ENCODE results near the gene ADRA2C.

ADRA2C gene

DNA sequence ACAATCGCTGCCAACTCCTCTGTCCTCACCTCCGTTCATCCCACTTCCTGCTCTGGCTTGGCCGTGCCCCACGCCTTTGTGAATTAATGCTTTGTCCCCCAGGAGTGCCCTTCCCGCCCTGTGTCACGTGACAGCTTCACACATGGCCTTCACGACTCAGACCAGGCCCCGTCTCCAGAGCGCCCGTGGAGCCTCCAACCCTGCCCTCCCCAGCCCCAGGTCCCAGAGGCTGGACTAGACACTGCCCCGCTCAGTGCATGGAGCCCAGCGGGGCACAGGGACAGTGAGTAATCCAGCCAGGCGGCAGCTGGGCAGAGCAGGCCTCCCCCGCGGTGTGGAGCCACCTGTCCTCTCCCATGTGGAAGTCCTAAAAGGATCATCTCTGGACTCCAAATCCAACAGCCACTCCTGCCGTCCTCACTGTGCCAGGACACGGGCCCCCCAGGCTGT, 7.4 kb downstream of the ADRA2C start:
- no peak overlapping the region for H3K4me3 ChIP-seq (ENCODE audit: low read depth in 1 of 5, low read length in 5 of 5)
- H3K27me3 ChIP-seq (ENCODE audit: control insufficient read depth in 5 of 5, insufficient read depth in 4 of 5, low read length in 5 of 5) = peaks cover 52 to 66% (median 53%) of the 10 kb centered on the region in 5 donors
- H3K36me3 ChIP-seq (ENCODE audit: control insufficient read depth in 5 of 5, insufficient read depth in 5 of 5, low read length in 5 of 5) = no peaks in the 10 kb centered on the region
- H3K9ac ChIP-seq (ENCODE audit: low read length in 5 of 5) = no peak overlapping the region
- no peak overlapping the region for H3K27ac ChIP-seq (ENCODE audit: low read depth, low read length)
- no peaks in the 10 kb centered on the region for H3K4me1 ChIP-seq (ENCODE audit: control insufficient read depth in 5 of 5, insufficient read depth in 5 of 5, low read length in 5 of 5)
- H3K9me3 ChIP-seq (ENCODE audit: control insufficient read depth in 5 of 5, low read length in 5 of 5) = peaks cover 0 to 5% (median 4%) of the 10 kb centered on the region in 5 donors

DNA sequence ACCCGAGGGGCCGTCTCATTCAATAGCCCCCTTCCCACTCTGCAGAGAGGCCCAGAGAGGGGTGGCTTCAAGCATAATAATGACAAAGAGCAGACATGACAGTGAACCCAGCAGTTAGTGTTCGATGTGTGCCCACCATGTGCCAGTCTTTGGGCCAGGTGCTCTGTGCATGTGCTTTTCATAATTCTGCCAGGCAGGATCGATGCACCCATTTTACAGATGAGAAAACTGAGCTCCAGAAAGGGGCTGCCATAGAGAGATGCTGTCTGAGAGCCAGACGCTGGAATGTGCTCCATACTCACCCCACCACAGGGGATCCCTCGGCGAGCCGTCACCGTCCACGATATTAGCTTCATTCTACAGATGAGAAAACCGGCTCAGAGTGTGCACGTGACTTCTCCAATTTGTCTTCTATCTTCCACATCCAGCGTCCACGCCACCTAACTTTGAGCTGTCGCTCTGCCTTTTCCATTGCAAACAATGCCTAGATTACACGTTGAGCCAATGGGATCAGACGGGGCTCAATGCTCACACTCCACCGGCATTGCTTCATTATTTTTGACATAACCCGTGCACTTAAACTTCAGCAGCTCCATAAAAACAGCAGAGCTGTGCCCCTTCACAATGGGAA, 8.2 kb downstream of the ADRA2C start:
- no peak overlapping the region for H3K9ac ChIP-seq (ENCODE audit: low read length in 5 of 5)
- H3K4me3 ChIP-seq (ENCODE audit: low read depth in 1 of 5, low read length in 5 of 5) = no peak overlapping the region
- H3K9me3 ChIP-seq (ENCODE audit: control insufficient read depth in 5 of 5, low read length in 5 of 5) = peaks cover 0 to 6% (median 5%) of the 10 kb centered on the region in 5 donors
- H3K27me3 ChIP-seq (ENCODE audit: control insufficient read depth in 5 of 5, insufficient read depth in 4 of 5, low read length in 5 of 5) = peaks cover 44 to 60% (median 45%) of the 10 kb centered on the region in 5 donors
- no peak overlapping the region for H3K27ac ChIP-seq (ENCODE audit: low read depth, low read length)
- no peaks in the 10 kb centered on the region for H3K36me3 ChIP-seq (ENCODE audit: control insufficient read depth in 5 of 5, insufficient read depth in 5 of 5, low read length in 5 of 5)
- no peaks in the 10 kb centered on the region for H3K4me1 ChIP-seq (ENCODE audit: control insufficient read depth in 5 of 5, insufficient read depth in 5 of 5, low read length in 5 of 5)

DNA sequence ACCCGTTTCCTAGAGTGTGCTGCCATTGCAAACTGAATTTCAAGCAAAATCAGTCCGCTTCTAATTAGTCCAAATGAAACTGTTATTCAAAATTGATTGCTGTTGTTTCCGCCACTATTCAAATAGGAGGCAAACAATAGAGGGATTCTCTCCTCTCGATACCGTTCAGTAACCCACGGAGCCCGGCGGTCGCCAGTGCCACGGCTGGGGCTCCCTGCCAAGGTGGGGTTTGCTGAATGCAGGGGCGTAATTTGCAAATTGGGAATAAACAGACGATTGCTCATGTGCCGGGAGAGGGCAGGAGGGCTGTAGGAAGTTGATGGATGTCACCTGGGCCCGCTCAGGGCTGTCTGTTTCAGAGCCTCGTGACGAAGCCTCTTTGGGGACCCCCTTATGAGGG, 8.8 kb downstream of the ADRA2C start:
- H3K4me3 ChIP-seq (ENCODE audit: low read depth in 1 of 5, low read length in 5 of 5) = no peak overlapping the region
- H3K4me1 ChIP-seq (ENCODE audit: control insufficient read depth in 5 of 5, insufficient read depth in 5 of 5, low read length in 5 of 5) = no peaks in the 10 kb centered on the region
- H3K27me3 ChIP-seq (ENCODE audit: control insufficient read depth in 5 of 5, insufficient read depth in 4 of 5, low read length in 5 of 5) = peaks cover 38 to 55% (median 43%) of the 10 kb centered on the region in 5 donors
- no peak overlapping the region for H3K27ac ChIP-seq (ENCODE audit: low read depth, low read length)
- H3K36me3 ChIP-seq (ENCODE audit: control insufficient read depth in 5 of 5, insufficient read depth in 5 of 5, low read length in 5 of 5) = no peaks in the 10 kb centered on the region
- peaks cover 0 to 6% (median 5%) of the 10 kb centered on the region in 5 donors for H3K9me3 ChIP-seq (ENCODE audit: control insufficient read depth in 5 of 5, low read length in 5 of 5)
- no peak overlapping the region for H3K9ac ChIP-seq (ENCODE audit: low read length in 5 of 5)

DNA sequence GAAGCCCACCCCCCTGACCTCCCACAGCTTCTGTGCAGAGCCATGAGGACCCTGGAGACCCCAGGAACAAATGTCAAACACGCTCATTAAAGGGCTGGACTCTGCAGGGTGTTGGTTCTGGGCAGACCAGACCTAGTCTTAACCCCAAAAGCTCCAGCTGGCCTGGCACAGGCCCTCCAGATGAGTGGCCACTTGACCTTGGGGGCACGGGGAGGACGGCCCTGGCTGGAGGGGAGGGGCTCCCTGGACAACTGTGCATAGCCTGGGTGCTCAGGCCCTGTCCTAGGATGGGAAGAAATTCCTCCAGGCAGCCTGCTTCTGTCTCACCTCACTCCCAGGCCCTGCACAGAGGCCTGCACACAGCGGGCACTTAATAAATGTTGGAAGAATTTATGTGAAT, 9.4 kb downstream of the ADRA2C start:
- Histone ChIP-seq H3K27me3 (ENCODE audit: control insufficient read depth in 5 of 5, insufficient read depth in 4 of 5, low read length in 5 of 5) (peaks cover 33 to 49% (median 37%) of the 10 kb centered on the region in 5 donors), H3K4me3 (ENCODE audit: low read depth in 1 of 5, low read length in 5 of 5) (no peak overlapping the region), H3K4me1 (ENCODE audit: control insufficient read depth in 5 of 5, insufficient read depth in 5 of 5, low read length in 5 of 5) (no peaks in the 10 kb centered on the region), H3K36me3 (ENCODE audit: control insufficient read depth in 5 of 5, insufficient read depth in 5 of 5, low read length in 5 of 5) (no peaks in the 10 kb centered on the region), H3K9ac (ENCODE audit: low read length in 5 of 5) (no peak overlapping the region), H3K27ac (ENCODE audit: low read depth, low read length) (no peak overlapping the region), H3K9me3 (ENCODE audit: control insufficient read depth in 5 of 5, low read length in 5 of 5) (peaks cover 0 to 6% (median 5%) of the 10 kb centered on the region in 5 donors)

DNA sequence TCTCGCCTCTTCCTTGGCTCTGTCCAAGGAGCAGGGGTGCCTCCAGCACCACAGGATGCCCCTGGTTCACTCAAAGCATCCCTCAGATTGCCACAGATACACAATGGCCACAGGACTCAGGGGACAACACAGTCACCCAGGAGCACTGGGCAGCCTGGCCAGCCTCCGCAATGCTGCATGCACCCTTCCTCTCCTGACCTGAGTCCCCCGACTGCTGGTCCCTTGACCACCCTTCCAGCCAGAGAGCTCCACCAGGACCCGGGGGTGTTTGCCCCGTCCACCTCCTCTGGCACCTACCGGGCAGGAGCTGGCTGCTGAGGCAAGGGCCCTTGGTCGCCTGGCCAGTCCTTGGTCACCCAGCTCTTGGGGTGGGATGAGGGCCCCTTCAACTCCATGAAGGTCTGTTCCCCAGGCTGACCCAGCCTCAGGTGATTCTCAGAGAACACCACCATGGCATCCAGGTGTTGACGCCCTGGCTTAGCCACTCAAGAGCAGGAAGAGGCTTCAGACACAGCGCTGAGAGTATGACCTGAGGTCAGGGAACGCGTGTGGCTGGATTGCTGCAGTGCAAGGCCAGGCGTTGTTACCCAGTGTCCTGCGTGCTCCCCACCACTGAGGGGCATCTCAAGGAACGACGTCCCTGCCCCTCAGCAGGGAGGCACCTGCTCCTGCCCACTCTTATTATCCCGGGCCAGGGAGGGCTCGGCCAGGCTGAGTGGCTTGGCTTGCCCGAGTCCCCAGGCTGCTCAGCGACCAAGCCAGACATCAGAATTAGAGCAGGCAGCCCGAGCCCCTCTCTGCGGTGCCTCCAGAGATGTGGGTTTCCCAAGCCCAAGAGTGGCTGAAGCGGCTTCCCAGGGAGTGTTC, 10.2 kb downstream of the ADRA2C start:
- H3K9ac ChIP-seq (ENCODE audit: low read length in 5 of 5) = no peak overlapping the region
- no peak overlapping the region for H3K27ac ChIP-seq (ENCODE audit: low read depth, low read length)
- H3K4me3 ChIP-seq (ENCODE audit: low read depth in 1 of 5, low read length in 5 of 5) = no peak overlapping the region
- peaks cover 0 to 8% (median 5%) of the 10 kb centered on the region in 5 donors for H3K9me3 ChIP-seq (ENCODE audit: control insufficient read depth in 5 of 5, low read length in 5 of 5)
- H3K36me3 ChIP-seq (ENCODE audit: control insufficient read depth in 5 of 5, insufficient read depth in 5 of 5, low read length in 5 of 5) = no peaks in the 10 kb centered on the region
- H3K27me3 ChIP-seq (ENCODE audit: control insufficient read depth in 5 of 5, insufficient read depth in 4 of 5, low read length in 5 of 5) = peaks cover 24 to 41% (median 30%) of the 10 kb centered on the region in 5 donors
- no peaks in the 10 kb centered on the region for H3K4me1 ChIP-seq (ENCODE audit: control insufficient read depth in 5 of 5, insufficient read depth in 5 of 5, low read length in 5 of 5)

DNA sequence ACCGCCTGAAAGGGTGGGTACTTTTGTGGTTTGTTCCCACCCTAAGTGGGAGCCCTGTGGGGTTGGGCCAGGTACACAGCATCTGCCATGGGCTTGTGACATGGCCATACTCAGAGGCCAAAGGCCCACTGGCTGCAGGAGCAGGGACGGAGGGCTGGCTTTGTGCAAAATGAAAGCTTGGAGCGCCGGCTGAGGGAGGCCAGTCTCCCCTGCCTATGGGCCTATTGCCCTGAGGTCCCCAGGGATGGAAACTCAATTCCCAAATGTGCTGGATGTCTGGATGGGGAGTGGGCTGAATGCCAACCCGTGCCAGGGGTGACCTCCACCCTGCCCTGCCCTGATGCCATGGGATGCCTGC, 10.8 kb downstream of the ADRA2C start:
- Histone ChIP-seq H3K36me3 (ENCODE audit: control insufficient read depth in 5 of 5, insufficient read depth in 5 of 5, low read length in 5 of 5) (no peaks in the 10 kb centered on the region), H3K27me3 (ENCODE audit: control insufficient read depth in 5 of 5, insufficient read depth in 4 of 5, low read length in 5 of 5) (peaks cover 20 to 38% (median 30%) of the 10 kb centered on the region in 5 donors), H3K9ac (ENCODE audit: low read length in 5 of 5) (no peak overlapping the region), H3K27ac (ENCODE audit: low read depth, low read length) (no peak overlapping the region), H3K4me3 (ENCODE audit: low read depth in 1 of 5, low read length in 5 of 5) (no peak overlapping the region), H3K9me3 (ENCODE audit: control insufficient read depth in 5 of 5, low read length in 5 of 5) (peaks cover 0 to 11% (median 5%) of the 10 kb centered on the region in 5 donors), H3K4me1 (ENCODE audit: control insufficient read depth in 5 of 5, insufficient read depth in 5 of 5, low read length in 5 of 5) (no peaks in the 10 kb centered on the region)

DNA sequence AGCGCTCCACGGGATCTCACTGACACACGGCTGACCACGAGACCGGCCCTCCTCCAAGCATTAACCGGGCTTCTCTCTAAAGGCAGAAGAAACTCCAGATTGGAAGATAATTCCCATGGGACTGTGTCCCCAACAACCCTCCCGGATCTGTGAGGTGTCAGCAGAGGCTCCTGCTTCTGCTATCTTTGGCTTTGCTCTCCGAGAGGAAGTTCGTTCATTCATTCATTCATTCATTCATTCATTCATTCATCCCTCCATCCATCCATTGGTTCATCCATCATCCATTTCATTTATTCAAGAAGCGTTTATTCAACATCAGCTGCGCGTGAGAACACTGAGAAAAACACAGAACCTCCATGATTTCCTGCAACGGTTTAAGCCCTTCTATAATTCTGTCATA, 11.5 kb downstream of the ADRA2C start:
- Histone ChIP-seq H3K27me3 (ENCODE audit: control insufficient read depth in 5 of 5, insufficient read depth in 4 of 5, low read length in 5 of 5) (peaks cover 16 to 38% (median 32%) of the 10 kb centered on the region in 5 donors), H3K36me3 (ENCODE audit: control insufficient read depth in 5 of 5, insufficient read depth in 5 of 5, low read length in 5 of 5) (no peaks in the 10 kb centered on the region), H3K9ac (ENCODE audit: low read length in 5 of 5) (no peak overlapping the region), H3K4me1 (ENCODE audit: control insufficient read depth in 5 of 5, insufficient read depth in 5 of 5, low read length in 5 of 5) (no peaks in the 10 kb centered on the region), H3K9me3 (ENCODE audit: control insufficient read depth in 5 of 5, low read length in 5 of 5) (peaks cover 0 to 11% (median 5%) of the 10 kb centered on the region in 5 donors), H3K4me3 (ENCODE audit: low read depth in 1 of 5, low read length in 5 of 5) (no peak overlapping the region), H3K27ac (ENCODE audit: low read depth, low read length) (no peak overlapping the region)

DNA sequence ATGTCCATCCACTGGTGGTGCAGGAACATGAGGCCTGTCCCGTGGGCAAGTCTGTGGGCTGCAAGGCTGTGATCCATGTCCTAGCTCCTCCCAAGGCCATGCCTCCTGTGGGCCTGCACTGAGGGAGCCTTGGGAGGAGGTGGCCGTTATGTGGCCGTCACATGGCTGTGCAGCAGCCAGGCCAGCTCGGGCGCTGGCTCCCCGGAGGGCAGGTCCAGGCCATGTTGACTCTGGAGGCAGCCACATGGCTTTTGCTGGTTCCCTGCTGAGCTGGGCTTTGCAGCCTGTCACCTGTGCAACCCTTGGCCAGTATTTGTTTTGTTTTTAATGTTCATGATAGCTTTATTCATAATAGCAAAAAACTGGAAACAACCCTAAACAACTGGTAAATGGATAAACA, 13.3 kb downstream of the ADRA2C start:
- H3K9me3 ChIP-seq (ENCODE audit: control insufficient read depth in 5 of 5, low read length in 5 of 5) = peaks cover 0 to 11% (median 5%) of the 10 kb centered on the region in 5 donors
- peaks cover 20 to 37% (median 28%) of the 10 kb centered on the region in 5 donors for H3K27me3 ChIP-seq (ENCODE audit: control insufficient read depth in 5 of 5, insufficient read depth in 4 of 5, low read length in 5 of 5)
- H3K27ac ChIP-seq (ENCODE audit: low read depth, low read length) = no peak overlapping the region
- H3K4me1 ChIP-seq (ENCODE audit: control insufficient read depth in 5 of 5, insufficient read depth in 5 of 5, low read length in 5 of 5) = no peaks in the 10 kb centered on the region
- no peaks in the 10 kb centered on the region for H3K36me3 ChIP-seq (ENCODE audit: control insufficient read depth in 5 of 5, insufficient read depth in 5 of 5, low read length in 5 of 5)
- H3K9ac ChIP-seq (ENCODE audit: low read length in 5 of 5) = no peak overlapping the region
- no peak overlapping the region for H3K4me3 ChIP-seq (ENCODE audit: low read depth in 1 of 5, low read length in 5 of 5)

DNA sequence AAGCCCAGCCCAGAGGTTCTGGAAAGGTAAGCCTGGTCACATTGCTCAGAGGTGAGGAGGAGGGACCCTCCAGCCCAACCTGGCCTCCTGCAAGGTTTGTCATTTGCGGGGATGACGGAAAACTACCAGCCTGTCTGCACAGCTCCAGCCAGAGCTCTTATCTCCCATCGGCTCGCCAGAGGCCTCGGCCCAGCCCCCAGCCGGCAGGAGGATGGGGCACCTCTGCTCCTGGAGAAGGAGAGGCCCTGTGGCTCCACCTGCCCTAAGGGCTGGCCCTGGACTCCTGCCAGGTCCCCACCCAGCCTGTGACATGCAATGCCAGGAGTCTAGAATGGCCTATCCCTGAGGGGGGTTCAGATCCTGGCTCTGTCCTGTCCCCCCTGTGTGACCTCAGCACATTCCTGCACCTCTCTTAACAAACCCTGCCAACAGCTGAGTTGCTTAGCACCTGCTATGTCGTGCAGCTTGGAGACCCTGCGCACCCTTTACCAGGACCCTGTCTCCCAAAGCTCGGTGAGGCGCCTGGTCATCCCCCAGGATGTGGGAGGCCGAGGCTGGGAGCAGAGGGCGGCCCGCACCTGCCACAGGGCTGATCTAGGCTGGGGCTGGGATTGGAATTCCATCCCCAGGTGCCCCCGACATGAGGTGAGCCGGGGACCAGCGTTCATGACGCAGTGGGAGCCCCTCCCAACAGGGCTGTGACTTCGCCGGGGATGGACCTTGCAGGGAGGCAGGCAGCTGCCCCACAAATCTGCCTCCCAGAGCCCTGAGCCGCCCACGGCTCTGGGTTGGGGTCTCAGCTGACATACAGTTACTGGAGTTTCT, 14.4 kb downstream of the ADRA2C start:
- H3K27me3 ChIP-seq (ENCODE audit: control insufficient read depth in 5 of 5, insufficient read depth in 4 of 5, low read length in 5 of 5) = peaks cover 17 to 36% (median 29%) of the 10 kb centered on the region in 5 donors
- no peak overlapping the region for H3K27ac ChIP-seq (ENCODE audit: low read depth, low read length)
- no peaks in the 10 kb centered on the region for H3K4me1 ChIP-seq (ENCODE audit: control insufficient read depth in 5 of 5, insufficient read depth in 5 of 5, low read length in 5 of 5)
- H3K36me3 ChIP-seq (ENCODE audit: control insufficient read depth in 5 of 5, insufficient read depth in 5 of 5, low read length in 5 of 5) = no peaks in the 10 kb centered on the region
- H3K4me3 ChIP-seq (ENCODE audit: low read depth in 1 of 5, low read length in 5 of 5) = no peak overlapping the region
- H3K9me3 ChIP-seq (ENCODE audit: control insufficient read depth in 5 of 5, low read length in 5 of 5) = peaks cover 0 to 11% (median 5%) of the 10 kb centered on the region in 5 donors
- no peak overlapping the region for H3K9ac ChIP-seq (ENCODE audit: low read length in 5 of 5)
